SU-DHL-6 (cell line): ENCODE measurements around the gene ESRP2.
A peak's percentile ranks its signal among the peaks of the same experiment; 100 is the strongest.

Experiments
- H2AFZ ChIP-seq: fragments of 200-600 bp; sonication (generic); 2 replicates; pipeline ENCODE4 v1.6.1; 2014; ENCODE audit warnings: low read depth, mild to moderate bottlenecking, moderate library complexity, mixed read lengths, antibody characterized with exemption, low read length; ENCODE audit not compliant: severe bottlenecking
- H3F3A ChIP-seq: fragments of 200-600 bp; shearing (Covaris generic); 2 replicates; pipeline ENCODE4 v1.6.0; 2016; ENCODE audit warnings: antibody characterized with exemption, mild to moderate bottlenecking; ENCODE audit not compliant: insufficient read depth
- H3K27ac ChIP-seq: fragments of 200-600 bp; sonication (generic); 2 replicates; pipeline ENCODE4 v1.5.1; 2016; ENCODE audit warnings: low read depth, mild to moderate bottlenecking, low read length, moderate library complexity, mixed read lengths
- H3K27me3 ChIP-seq: fragments of 200-600 bp; sonication (generic), shearing (Covaris generic); 2 replicates; pipeline ENCODE4 v1.6.0; 2014; ENCODE audit warnings: mild to moderate bottlenecking, low read length
- H3K36me3 ChIP-seq: fragments of 200-600 bp; sonication (generic); 2 replicates; pipeline ENCODE4 v1.6.1; 2014; ENCODE audit warnings: mild to moderate bottlenecking, low read length, mixed read lengths
- H3K4me2 ChIP-seq: fragments of 300-600, 200-600 bp; shearing (Covaris generic), sonication (generic); 2 replicates; pipeline ENCODE4 v1.6.0; 2014; ENCODE audit warnings: low read length, low read depth, mild to moderate bottlenecking; ENCODE audit not compliant: poor library complexity, severe bottlenecking
- H3K4me3 ChIP-seq: fragments of 200-600 bp; sonication (generic); 2 replicates; pipeline ENCODE4 v1.5.1; 2014; ENCODE audit warnings: antibody characterized with exemption, low read length, mild to moderate bottlenecking, mixed read lengths; ENCODE audit not compliant: insufficient read depth, poor library complexity, severe bottlenecking
- H3K79me2 ChIP-seq: fragments of 200-600 bp; sonication (generic); 2 replicates; pipeline ENCODE4 v1.6.1; 2014; ENCODE audit warnings: mild to moderate bottlenecking, low read length, moderate library complexity; ENCODE audit not compliant: insufficient read depth
- H3K9ac ChIP-seq: fragments of 200-600 bp; sonication (generic); 2 replicates; pipeline ENCODE4 v1.7.0; 2014; ENCODE audit warnings: mild to moderate bottlenecking, low read length
- H3K9me2 ChIP-seq: fragments of 200-600 bp; sonication (generic); replicated peaks from 2 replicates; pipeline ENCODE4 v1.6.1; 2014; ENCODE audit warnings: low read length; ENCODE audit not compliant: insufficient read depth
- H3K9me3 ChIP-seq: fragments of 200-600 bp; sonication (generic); 2 replicates; pipeline ENCODE4 v1.6.1; 2014; ENCODE audit warnings: low read length, mixed read lengths; ENCODE audit not compliant: insufficient read depth
- H4K20me1 ChIP-seq: fragments of 200-600 bp; sonication (generic); 2 replicates; pipeline ENCODE4 v1.6.1; 2014; ENCODE audit warnings: low read depth, mild to moderate bottlenecking, antibody characterized with exemption, low read length, moderate library complexity, mixed read lengths
- EZH2phosphoT487 ChIP-seq: fragments of 200-600 bp; sonication (generic), shearing (Covaris generic); conservative IDR thresholded peaks from 2 replicates; pipeline ENCODE4 v1.6.1; 2018; ENCODE audit warnings: mild to moderate bottlenecking, antibody characterized with exemption, low read length, moderate library complexity, mixed read lengths
- TF ChIP-seq, protein P1 (sequence below): fragments of 200-600 bp; sonication (generic); IDR thresholded peaks from one replicate; pipeline ENCODE4 v1.5.1; 2017; ENCODE audit warnings: antibody characterized with exemption, mild to moderate bottlenecking, low read length, moderate library complexity; ENCODE audit not compliant: insufficient read depth, poor library complexity, severe bottlenecking

ESRP2 gene

DNA sequence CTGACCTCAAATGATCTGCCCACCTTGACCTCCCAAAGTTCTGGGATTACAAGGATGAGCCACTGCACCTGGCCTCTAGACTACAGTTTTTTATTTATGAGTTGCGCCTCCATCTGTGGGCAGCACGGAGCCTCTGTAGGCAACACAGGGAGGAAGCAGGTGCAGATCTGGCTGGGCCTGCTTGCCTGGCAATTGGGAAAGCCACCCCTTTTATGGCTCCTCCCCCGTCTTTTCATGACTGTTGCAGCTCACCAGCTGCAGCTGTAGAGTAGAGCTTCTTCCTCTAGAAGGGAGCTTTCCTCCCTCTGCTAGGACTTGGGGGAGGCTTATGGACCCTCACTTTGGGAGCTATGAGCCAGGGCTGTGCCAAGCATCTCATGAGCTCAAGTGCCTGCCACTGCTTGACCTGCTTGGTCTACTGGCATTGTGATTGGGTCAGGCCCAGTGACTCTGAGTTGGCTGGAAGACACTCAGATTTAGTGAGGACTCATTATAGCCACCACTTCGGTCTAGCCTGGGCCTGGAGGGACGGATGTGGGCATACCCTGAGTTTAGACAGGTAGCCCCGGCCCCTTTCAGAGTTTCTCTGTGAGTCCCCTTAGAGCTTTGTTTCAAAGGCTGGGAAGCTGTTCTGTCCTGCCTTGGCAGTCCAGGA is 21.5 kb upstream of the ESRP2 start:
- H3K9me2 ChIP-seq = no peaks in the 10 kb centered on the region
- no peaks in the 10 kb centered on the region for H4K20me1 ChIP-seq
- H3K27me3 ChIP-seq = no peaks in the 10 kb centered on the region
- H2AFZ ChIP-seq = no peak overlapping the region
- peaks cover 13% of the 10 kb centered on the region for H3F3A ChIP-seq
- peak overlapping the region; percentile 92 for H3K27ac ChIP-seq
- TF ChIP-seq, protein P1, sequence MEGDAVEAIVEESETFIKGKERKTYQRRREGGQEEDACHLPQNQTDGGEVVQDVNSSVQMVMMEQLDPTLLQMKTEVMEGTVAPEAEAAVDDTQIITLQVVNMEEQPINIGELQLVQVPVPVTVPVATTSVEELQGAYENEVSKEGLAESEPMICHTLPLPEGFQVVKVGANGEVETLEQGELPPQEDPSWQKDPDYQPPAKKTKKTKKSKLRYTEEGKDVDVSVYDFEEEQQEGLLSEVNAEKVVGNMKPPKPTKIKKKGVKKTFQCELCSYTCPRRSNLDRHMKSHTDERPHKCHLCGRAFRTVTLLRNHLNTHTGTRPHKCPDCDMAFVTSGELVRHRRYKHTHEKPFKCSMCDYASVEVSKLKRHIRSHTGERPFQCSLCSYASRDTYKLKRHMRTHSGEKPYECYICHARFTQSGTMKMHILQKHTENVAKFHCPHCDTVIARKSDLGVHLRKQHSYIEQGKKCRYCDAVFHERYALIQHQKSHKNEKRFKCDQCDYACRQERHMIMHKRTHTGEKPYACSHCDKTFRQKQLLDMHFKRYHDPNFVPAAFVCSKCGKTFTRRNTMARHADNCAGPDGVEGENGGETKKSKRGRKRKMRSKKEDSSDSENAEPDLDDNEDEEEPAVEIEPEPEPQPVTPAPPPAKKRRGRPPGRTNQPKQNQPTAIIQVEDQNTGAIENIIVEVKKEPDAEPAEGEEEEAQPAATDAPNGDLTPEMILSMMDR = no peak
- TF ChIP-seq EZH2phosphoT487 = no peak
- no peaks in the 10 kb centered on the region for H3K36me3 ChIP-seq
- H3K79me2 ChIP-seq = no peaks in the 10 kb centered on the region
- H3K4me2 ChIP-seq = peak overlapping the region; percentile 49
- no peak overlapping the region for H3K4me3 ChIP-seq
- peak overlapping the region; percentile 48 for H3K9ac ChIP-seq
- H3K9me3 ChIP-seq = no peaks in the 10 kb centered on the region

DNA sequence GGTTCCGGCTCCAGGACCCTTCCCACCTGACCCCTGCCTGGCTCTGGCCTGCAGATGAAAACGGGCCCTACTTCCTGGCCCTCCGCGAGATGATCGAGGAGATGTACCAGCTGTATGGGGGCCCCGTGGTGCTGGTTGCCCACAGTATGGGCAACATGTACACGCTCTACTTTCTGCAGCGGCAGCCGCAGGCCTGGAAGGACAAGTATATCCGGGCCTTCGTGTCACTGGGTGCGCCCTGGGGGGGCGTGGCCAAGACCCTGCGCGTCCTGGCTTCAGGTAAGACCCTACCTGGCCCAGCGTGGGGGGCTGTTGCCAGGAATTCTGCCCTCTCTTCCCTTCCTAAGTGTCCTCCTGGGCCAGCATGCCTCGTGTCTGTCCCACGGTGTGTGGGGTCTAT is 19.8 kb upstream of the ESRP2 start:
- Histone ChIP-seq H3K27ac (no peak overlapping the region), H3K9ac (no peak overlapping the region)

DNA sequence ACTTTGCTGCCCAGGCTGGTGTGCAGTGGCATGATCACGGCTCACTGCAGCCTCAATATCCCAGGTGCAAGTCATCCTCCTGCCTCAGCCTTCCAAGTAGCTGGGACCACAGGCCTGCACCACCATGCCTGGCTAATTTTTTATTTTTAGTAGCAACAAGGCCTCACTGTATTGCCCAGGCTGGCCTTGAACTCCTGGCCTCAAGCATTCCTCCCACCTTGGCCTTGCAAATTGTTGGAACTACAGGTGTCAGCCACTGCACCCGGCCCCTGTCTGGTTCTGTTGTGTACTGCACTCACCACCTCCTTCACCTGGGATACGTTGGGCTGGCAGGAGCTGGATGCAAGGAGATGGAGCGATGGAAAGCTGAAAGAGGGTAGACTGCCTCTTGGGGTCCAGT is 17.8 kb upstream of the ESRP2 start:
- Histone ChIP-seq H3K4me2 (no peak overlapping the region), H3K79me2 (no peaks in the 10 kb centered on the region), H3K36me3 (no peaks in the 10 kb centered on the region), H3K27me3 (no peaks in the 10 kb centered on the region), H3K4me3 (no peak overlapping the region), H4K20me1 (no peaks in the 10 kb centered on the region), H3K9me3 (no peaks in the 10 kb centered on the region), H2AFZ (no peak overlapping the region), H3F3A (peaks cover 30% of the 10 kb centered on the region), H3K9me2 (no peaks in the 10 kb centered on the region), H3K27ac (peak overlapping the region; percentile 29; the same call in 1 of the 2 replicates), H3K9ac (no peak overlapping the region)
- TF ChIP-seq, protein P1 = no peak
- TF ChIP-seq EZH2phosphoT487 = no peak

More for the DNA sequence above, 19.8 kb upstream of the ESRP2 start:
- Histone ChIP-seq H3K4me2 (no peak overlapping the region), H3F3A (peaks cover 29% of the 10 kb centered on the region), H3K79me2 (no peaks in the 10 kb centered on the region), H3K4me3 (no peak overlapping the region), H2AFZ (no peak overlapping the region), H3K9me3 (no peaks in the 10 kb centered on the region), H3K9me2 (no peaks in the 10 kb centered on the region), H4K20me1 (no peaks in the 10 kb centered on the region), H3K36me3 (no peaks in the 10 kb centered on the region), H3K27me3 (no peaks in the 10 kb centered on the region)
- TF ChIP-seq, protein P1 = no peak
- no peak for TF ChIP-seq EZH2phosphoT487
